HG02938 (cell line): ENCODE results near the gene PRSS38.

Source experiments
- ATAC-seq: cut with Tn5 transposase; IDR thresholded peaks from one replicate; pipeline ENCODE4 v1.9.1; 2021; ENCODE audit warnings: mild to moderate bottlenecking, moderate library complexity; ENCODE audit not compliant: unreplicated experiment

The PRSS38 gene

DNA sequence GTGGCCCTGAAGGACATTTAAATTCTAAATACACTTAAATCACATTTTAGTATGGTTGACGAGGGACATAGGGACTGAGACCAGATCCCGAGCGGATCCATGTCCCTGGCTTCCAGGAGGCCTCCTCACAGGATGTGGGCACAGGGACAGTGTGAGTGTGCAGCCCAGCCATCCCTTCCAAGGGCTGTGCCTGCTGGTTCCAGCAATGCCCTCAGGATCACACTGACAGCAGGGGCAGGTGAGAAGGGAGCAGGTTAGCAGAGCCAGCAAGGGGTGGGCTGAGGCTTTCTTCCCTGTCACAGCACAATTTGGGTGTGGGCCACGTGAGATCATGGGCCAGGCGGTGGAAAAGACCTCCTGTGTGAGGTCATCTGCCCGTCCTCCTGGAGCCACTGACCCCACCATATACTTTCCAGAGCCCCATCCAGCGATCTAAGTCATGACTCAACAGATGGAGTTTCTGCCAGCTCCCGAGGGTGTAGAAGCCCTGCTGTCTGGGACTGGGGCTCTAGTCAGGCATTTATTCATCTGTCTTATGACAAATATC lies 37.0 kb upstream of the PRSS38 start:
- ATAC-seq = no peak

DNA sequence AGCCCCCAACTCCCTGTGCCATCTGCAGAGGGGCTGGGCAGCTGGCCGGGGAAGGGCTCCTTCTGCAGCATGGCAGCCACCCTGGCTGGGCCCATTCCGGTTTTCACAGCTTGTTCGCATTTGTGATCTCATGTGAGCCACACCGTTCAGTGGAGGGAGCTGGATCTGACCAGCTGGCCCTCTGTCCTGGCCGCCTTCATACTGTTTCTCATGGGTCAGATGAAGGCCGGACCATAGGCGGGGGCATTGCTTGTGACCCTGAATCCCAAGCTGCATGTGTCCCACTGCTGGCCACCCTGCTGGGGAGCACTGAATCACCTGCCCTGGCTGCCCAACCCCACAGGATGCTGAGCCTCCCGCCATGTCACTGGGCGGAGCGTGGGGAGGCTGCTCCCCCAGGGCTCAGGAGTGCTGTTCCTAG lies 36.4 kb upstream of the PRSS38 start:
- ATAC-seq = no peak

DNA sequence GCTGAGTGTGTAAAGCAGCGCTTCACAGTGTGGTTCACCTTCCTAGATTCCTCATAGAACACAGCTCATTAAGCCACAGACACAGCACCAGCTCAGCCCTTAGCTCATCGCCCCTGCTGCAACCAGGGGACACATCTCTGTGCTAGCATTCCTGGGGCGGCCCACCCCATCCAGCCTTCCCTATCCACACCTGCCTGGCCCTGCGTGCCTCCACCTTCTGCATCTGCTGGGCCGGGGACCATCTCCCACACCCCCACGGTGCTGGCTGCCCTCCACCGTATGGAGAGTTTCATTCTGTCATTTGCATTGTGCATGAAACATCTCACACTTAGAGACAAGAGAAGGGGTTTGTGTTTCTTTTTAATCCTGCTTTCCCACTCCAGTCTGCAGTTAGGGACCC lies 35.8 kb upstream of the PRSS38 start:
- no peak for ATAC-seq

DNA sequence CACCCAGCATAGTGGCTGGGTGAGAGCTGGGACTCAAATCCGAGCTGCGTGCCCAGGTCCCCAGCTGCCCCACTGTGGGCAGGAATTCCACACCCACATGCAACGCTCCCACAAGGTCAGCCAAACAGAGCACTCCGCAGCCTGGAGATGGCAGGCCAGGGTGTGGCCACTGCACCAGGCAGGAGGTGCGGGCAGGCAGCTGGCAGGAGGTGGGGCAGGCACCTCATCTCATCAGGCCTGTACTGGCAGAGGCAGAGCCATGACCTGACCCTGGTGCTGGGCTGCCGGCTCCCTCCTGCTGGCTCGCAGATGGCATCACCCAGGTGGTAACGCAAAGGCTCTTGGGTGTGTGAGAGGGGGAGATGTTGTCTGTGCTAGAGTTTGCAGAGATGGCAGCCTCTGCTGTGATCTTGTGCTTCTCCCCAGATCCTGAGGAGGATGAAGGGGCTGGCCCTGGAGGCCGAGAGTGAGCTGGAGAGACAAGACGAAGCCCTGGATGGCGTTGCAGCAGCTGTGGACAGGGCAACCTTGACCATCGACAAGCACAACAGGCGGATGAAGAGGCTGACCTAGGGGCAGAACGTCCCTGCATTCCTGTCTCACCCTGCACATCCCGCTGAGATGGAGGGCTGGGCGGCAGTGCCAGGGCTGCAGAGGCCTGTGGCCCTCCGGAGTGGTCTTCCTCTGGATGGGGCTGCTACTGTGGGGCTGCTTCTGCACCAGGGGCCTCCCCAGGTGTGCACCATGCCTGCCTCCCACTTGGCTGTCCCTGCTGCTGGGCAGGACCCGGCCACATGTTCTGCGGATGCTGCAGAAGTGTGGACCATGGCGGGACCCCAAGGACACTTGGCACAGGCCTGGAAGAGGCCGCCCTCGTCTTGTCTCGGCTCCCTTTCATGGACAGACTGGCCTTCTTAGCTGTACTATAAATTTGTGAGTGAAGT lies 35.1 kb upstream of the PRSS38 start:
- no peak for ATAC-seq

DNA sequence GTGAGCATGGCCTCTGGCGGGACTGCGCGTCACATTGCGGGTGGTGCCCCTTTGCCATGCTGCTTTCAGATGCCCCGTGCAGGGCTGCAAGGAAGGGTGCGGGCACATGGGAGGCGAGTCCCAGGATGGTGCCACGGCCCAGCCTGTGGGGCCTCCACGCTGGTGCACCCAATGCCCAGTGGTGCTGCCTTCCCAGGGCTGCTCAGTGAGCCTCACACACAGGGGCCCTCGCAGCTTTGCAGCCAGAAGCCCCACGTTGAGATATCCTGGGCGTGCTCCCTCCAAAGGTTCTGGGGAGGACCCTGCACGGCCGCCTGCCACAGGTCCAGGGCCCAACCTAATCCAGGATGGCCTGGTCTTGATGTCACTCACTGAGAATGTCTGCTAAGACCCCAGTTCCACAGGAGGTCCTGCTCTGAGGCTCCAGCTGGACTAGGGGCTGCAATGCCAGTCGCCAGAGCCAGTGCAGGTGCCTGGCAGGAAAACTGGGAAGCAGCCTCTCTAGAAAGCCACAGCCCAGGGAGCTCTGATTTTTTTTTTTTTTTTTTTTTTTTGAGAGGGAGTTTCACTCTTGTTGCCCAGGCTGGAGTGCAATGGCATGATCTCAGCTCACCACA lies 34.1 kb upstream of the PRSS38 start:
- ATAC-seq = no peak

DNA sequence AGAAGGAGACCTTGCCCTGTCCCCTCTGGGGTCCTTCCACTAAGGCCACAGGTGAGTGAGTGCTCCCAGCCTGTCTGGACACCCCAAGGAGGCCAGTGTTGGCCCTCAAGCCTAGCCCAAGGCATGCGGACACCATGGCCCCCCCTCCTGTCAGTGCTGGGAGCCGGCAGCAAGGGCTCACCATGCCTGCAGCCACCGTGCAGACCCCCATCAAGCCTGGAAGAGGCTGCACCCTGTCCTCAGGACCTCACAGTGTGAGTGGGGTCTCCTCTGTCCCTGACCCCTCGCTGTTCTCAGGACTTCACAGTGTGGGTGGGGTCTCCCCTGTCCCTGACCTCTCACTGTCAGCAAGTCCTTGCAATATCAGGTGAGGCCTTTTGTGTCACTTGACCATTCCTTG lies 33.2 kb upstream of the PRSS38 start:
- no peak for ATAC-seq

DNA sequence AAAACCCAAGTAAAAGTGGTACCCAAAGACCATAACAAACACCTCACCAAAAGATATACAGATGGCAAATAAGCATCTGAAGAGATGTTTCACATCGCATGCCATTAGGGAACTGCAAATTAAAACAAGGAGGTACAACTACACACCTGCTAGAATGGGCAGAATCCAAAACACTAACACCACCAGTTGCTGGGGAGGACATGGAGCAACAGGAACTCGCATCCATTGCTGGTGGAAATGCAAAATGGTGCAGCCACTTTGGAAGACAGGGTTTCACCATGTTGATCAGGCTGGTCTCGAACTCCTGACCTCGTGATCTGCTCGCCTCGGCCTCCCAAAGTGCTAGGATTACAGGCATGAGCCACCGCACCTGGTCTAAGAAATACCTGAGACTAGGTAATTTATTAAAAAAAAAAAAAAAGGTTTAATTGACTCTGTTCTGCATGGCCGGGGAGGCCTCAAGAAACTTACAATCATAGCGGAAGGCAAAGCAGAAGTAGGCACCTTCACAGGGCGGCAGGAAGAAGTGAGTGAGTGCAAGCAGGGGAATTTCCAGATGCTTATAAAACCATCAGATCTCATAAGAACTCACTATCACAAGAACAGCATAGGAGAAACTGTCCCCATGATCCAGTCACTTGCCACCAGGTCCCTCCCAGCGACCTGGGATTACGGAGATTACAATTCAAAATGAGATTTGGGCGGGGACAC lies 30.2 kb upstream of the PRSS38 start:
- ATAC-seq = no peak

DNA sequence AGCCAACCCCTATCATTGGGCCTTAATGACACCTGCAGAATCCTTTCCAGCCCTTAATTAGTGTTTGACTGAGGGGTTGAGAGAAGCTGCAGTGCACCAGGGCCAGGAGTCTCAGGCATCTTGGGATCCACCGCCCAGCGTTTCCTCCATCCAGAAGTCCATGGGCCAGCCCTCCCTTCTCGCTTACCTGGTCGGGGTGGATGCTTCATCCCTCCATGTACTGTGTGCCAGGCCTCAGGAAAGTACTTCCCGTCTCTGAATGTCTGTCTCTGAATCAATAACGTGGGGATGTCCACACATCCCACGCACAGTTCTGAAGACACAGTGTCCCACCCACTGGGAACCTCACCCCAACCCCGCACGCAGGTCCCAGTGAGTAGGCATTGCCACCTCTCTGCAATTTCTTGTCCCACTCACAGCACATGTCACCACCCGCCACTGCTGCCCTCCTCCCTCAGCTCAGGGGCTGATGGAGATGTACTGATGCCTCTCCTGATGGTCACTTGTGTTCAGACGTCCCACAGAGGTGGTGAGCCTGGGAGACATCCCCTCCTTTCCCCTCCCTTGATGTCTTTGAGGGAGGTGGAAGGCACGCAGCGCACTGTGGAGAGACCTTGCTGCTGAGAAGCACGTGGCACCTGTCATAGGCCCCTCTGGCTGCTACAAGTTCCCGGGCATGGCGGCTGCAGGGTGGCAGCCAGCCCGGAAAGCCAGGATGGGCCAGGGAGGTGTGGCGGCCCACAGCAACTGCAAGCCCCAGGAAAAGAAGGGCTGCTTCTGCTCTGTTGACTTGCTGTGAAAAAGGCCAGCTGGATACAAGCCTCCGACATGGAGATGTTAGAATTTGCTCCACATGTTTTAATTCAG lies 29.4 kb upstream of the PRSS38 start:
- no peak for ATAC-seq

DNA sequence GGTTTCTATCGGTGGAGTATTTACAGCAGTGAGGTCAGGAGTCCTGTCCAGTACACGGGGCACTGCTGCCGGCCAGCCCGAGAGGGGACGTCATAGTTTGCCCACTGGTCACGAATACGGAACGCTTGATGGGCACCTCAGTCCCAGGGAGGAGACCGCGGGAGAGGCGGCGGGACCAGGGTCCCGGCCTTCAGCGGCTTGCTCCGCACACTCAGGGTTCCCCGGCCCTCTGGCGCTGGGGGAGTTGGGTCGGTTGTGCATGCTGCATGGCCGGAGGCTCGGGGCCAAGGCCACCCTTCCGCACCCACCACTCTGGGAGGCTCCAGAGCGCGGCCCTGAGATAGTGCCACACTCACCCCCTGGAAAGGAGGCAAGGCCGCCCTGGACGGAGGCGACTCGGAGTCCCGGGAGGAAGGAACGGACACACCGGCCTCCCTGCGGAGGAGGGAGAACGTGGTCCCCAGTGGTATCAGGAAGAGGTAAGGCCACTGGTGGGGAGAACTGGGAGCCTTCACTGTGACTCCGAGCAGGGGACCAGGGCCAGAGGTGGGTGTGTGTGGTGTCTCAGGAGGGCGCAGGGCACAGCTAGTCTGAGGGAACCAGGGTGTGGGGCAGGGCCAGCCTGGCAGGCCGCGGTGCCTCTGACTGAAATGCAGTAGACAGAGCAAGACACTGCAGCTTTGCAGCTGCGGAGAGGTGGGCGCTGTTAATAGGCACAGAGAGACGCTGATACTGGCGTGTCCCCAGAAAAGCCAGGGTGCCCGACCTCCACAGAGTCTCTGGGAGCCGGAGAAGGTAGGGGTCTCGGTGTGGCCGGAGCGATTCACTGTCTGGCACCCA lies 28.6 kb upstream of the PRSS38 start:
- ATAC-seq = peak; percentile 6

DNA sequence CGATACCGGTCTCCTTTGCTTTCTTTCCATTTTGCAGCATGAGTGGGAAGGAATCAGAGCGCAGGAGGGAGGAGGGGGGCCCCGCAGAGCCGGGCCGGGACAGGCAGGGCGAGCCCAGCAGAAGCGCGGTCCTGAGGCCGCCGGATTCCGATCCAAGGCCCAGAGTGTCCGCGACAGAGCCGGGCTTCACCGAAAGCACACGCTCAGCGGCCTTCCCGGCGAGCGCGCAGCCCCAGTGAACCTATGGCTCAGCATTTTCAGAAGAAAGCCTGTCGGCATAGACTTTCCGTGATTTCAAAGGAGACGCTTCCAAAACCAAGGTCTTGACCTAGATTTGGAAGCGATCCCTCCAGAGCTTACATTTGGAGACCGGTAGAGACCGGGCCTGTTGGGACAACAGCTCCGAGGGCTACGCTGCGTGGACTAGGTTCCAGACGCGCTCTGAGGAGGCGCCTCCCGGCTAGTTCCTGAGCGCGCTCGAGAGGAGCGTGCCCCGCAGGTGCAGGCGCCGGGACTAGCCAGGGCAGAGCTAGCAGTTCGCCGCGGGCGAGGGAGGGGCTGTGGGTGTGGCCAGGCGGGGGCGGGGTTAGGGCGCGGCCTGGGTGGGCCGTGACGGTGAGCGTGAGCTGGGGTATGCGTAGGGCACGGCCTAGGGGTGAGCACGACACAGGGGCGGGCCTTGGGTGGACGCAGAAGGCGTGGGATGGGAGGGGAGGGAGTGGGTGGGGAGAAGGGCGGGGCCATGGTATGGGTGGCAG lies 27.8 kb upstream of the PRSS38 start:
- peak; percentile 88 for ATAC-seq

DNA sequence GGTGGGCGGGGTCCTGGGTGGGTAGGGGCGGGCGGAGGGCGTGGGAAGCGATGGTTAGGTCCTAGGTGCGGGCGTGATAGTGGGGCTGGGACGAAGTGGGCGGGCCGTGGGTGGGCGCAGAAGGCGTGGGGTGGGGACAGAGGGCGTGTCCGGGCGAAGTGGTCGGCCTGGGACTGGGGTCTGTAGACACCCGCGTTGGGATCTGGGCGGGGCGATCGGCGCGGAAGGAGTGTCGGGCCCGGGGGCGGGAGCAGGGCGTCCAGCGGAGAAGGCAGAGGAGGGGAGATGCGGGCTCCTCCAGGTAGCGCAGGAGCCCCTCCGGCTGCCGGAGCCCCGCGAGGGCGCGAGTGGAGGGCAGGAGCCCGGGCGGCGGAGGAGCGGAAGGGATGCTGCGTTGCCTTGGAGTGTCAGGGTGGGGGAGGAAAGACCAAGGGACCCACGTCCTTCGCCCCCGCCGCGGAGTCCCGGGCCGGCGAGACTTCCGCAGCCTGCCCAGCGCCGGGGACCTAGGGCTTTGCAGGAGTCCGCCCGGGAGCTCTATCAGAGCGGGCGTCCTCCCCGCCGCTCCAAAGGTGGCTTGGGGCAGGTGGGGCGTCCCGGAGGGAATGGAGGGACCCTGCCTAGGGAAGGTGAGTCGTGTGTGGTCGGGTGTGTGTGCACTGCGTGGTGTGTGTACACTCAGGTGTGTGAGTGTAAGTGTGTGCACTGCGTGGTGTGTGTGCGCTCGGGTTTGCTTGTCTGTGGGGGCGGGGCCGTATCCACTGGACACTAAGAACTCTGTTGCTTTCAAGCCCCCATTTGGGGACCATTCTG lies 27.0 kb upstream of the PRSS38 start:
- peak; percentile 40 for ATAC-seq

DNA sequence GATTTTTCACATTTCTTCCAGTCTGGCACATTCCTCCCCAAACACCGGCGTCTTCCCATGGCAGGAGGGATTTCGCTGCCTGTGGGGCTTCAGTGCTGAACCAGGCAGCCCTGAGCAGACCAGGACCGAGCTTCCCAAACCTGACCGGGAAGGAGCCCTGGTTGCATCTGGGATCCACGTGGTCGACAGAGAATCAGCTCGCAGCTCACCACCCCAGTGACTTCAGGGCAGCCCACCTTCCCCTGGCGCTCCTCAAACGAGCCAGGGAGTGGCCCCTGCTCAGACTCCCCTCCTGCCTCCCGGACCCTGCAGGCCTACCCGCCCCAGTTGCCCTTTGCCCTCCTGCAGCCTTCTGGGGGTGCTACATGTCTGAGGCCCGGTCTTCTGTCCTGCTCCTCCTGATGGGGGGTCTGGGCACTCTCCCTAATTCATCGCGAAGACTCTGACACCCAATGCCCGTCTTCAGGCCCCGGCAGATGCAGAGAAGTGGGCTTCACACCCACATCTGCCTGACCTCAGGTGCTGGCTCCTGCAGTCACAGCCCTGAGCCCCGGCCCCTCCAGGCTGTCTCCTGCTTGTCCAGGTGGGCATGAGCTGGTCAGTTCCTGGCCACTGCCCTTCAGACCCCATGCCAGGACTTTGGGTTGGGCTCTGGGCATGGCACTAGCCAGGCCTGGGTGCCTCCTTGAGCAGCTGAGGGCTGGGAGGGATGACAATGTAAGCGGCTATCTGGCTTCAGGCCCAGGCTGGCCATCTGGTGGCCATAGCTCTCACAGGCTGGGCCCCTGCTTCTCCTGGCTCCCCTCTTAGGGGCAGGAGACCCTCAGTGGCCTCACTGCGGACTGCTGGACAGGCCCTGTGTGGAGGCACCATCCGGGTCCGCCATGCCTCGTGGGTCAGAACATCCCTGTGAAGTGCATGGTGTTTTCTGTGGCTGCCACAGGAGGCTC lies 26.1 kb upstream of the PRSS38 start:
- ATAC-seq = no peak

DNA sequence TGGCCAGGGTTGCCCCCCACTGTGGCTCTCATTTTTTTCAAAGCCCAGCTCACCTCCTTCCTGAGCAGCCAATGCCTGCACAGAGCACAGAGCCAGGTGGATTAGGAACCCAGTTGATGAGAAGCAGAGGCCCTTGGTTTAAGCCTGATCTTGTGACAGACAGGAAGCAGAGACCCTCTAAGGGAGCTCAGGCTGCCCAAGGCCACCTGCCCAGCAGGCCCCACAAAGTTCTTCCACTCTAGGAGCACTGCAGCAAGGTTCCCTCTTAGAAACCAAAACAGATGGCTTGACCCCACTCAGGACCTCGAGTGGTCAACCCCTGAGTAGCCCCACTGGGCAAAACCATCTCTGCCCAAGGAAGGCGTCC lies 25.5 kb upstream of the PRSS38 start:
- ATAC-seq = no peak

DNA sequence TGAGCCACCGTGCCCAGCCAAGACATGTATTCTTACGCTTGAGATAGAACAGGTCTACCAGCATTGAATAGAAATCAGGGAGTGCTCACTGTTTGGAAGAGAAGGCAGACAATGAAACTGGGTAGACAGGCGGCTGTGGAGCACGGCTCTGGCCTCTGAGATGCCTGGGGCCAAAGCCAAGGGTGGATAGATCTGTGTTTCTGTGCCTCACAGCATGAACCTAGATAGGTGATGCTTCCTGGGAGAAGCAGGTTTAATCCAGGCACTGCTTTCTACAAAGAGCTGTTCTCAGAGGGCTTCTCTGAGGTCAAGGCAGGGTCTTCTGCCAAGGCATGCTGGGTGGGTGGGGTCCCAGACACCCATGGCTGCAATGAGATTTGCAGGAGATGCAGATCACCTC lies 24.6 kb upstream of the PRSS38 start:
- no peak for ATAC-seq

DNA sequence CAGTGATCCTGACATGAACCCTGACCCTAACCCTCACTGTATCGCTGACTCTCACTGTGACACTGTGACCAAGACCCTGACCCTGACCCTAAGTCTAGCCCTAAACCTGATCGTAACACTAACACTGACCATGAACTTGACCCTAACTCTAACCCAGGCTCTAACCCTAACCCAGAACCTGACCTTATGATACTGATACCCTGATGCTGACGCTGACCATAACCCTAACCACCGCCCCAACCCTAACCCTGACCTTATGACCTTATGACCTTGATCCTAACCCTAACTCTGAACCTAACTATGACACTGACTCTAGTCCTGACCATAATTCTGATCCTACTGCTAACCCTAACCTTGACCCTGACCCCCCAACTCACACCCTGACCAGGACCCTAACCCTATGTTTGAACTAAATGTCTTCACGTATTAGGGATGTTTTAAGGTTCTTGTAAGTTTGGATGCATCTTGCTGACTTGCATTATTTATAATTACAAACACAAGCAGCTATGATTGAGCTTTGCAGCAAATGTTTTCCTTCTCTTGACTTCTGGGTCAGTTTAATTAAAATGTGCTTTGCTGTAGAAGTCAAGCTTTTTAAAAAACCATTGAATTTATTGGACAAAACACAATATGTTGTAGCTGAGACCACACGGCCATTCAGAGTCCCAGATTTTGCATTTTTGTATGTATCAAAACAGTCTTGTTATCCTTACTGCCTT lies 23.9 kb upstream of the PRSS38 start:
- no peak for ATAC-seq
